Stimulated activated CD8-positive, alpha-beta memory T cell treated with anti-CD3 and anti-CD28 coated beads, Interleukin-12 subunit alpha, Interleukin-12 subunit beta, amount 100 ng/mL, for 1 hour (primary cell): ENCODE results near the gene CAMK2D.

Source experiments
- DNase-seq: peaks from one replicate; pipeline ENCODE4 v3.0.0-alpha.2; 2020; ENCODE audit warnings: low read depth

Gene CAMK2D

GRCh38 chr4:113522433-113522832 lies 239.1 kb downstream of the CAMK2D start:
- no peak for DNase-seq

GRCh38 chr4:113513382-113513781 lies 248.2 kb downstream of the CAMK2D start:
- no peak for DNase-seq

- DNase-seq: no peak
Observed at GRCh38 chr4:113512880-113513279, 248.7 kb downstream of the CAMK2D start.

GRCh38 chr4:113511944-113512343 lies 249.6 kb downstream of the CAMK2D start:
- DNase-seq: no peak

- no peak for DNase-seq
Observed at GRCh38 chr4:113509851-113510250, 251.7 kb downstream of the CAMK2D start.

GRCh38 chr4:113505044-113505443 lies 256.5 kb downstream of the CAMK2D start:
- DNase-seq: no peak

GRCh38 chr4:113504422-113504821 lies 257.1 kb downstream of the CAMK2D start:
- DNase-seq: no peak

GRCh38 chr4:113503691-113504090 lies 257.8 kb downstream of the CAMK2D start:
- no peak for DNase-seq

- no peak for DNase-seq
Observed at GRCh38 chr4:113502906-113503305, 258.6 kb downstream of the CAMK2D start.

- DNase-seq: no peak
Observed at GRCh38 chr4:113502476-113502875, 259.1 kb downstream of the CAMK2D start.

- no peak for DNase-seq
Observed at GRCh38 chr4:113500424-113500823, 261.1 kb downstream of the CAMK2D start.

GRCh38 chr4:113499696-113500095 lies 261.8 kb downstream of the CAMK2D start:
- no peak for DNase-seq

- DNase-seq: no peak
Observed at GRCh38 chr4:113499166-113499565, 262.4 kb downstream of the CAMK2D start.

GRCh38 chr4:113497154-113497884 lies 264.2 kb downstream of the CAMK2D start:
- no peak for DNase-seq

- no peak for DNase-seq
Observed at GRCh38 chr4:113496698-113497097, 264.8 kb downstream of the CAMK2D start.

GRCh38 chr4:113495790-113496189 lies 265.7 kb downstream of the CAMK2D start:
- DNase-seq: no peak

GRCh38 chr4:113483131-113483530 lies 278.4 kb downstream of the CAMK2D start:
- no peak for DNase-seq

GRCh38 chr4:113482325-113482724 lies 279.2 kb downstream of the CAMK2D start:
- DNase-seq: no peak

- DNase-seq: no peak
Observed at GRCh38 chr4:113481820-113482219, 279.7 kb downstream of the CAMK2D start.

GRCh38 chr4:113480109-113480508 lies 281.4 kb downstream of the CAMK2D start:
- no peak for DNase-seq

- no peak for DNase-seq
Observed at GRCh38 chr4:113478032-113478431, 283.5 kb downstream of the CAMK2D start.

GRCh38 chr4:113476800-113477199 lies 284.7 kb downstream of the CAMK2D start:
- no peak for DNase-seq

GRCh38 chr4:113474017-113474416 lies 287.5 kb downstream of the CAMK2D start:
- DNase-seq: no peak

- DNase-seq: no peak
Observed at GRCh38 chr4:113472864-113473263, 288.7 kb downstream of the CAMK2D start.
